D341Med (cell line): ENCODE data around the gene SKP1.
A peak's percentile ranks its signal among the peaks of the same experiment; 100 is the strongest.
"Not testable (repeated sequence)": the region's sequence is repeated elsewhere in the genome, so short reads cannot be mapped to it uniquely, and the experiment has no call there.

Source experiments
- DNase-seq: peaks from one replicate; pipeline ENCODE4 v3.0.0; 2012; ENCODE audit warnings: low spot score

SKP1 gene

GRCh38 chr5:134176511-134177368, at the start of gene SKP1:
Gene SKP1, minus strand, starts transcription at chr5:134176950. Its CDS starts 2,928 bp downstream, at chr5:134174022.
- peak; percentile 96 for DNase-seq

GRCh38 chr5:134225780-134226440, 49.2 kb upstream of the SKP1 start, which contains the start of gene PPP2CA:
Gene PPP2CA, minus strand, starts transcription at chr5:134226073. Its CDS starts 212 bp downstream, at chr5:134225861.
- DNase-seq = peak; percentile 97

- DNase-seq = peak; percentile 83
Measured at GRCh38 chr5:134224888-134225779, 48.4 kb upstream of the SKP1 start.

DNA sequence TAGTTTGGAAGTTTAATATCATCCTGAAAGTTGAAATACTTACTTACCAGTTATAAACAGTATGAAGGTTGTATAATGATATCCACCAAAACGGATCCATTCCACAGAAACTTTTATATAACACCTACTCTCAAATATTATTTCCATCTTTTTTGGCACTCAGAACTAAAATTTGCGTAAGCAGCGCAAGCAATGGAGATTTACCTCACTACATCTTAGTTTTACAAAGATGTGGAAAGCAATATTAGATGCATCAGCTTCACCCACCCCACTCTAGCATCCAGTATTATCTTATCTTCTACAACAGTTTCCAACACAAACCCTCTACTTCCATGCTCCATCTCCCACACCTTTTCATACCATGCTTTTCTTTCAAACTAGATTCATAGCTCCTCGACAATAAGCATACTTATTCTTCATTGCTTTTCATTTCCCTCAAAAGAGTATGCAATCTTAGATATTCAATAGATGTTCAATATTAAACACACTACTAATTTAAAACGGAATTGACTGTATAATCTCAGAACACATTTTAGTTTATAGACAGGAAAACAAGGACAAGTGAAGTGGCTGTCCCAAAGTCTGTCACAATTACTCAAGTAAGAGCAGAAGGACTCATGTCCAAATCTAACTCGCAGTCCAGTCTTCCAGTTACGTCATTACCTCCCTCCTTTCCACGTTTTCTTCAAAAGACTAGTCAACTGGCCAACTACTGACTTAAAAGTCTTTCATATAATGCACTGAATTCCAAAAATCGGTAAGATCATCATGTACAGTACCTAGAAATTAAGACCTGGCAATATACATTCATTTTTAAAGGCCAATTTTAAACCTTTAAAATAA, 46.9 kb upstream of the SKP1 start:
- DNase-seq = no peak

- not testable (repeated sequence) for DNase-seq
Measured at GRCh38 chr5:134221690-134222089, 44.9 kb upstream of the SKP1 start.

DNA sequence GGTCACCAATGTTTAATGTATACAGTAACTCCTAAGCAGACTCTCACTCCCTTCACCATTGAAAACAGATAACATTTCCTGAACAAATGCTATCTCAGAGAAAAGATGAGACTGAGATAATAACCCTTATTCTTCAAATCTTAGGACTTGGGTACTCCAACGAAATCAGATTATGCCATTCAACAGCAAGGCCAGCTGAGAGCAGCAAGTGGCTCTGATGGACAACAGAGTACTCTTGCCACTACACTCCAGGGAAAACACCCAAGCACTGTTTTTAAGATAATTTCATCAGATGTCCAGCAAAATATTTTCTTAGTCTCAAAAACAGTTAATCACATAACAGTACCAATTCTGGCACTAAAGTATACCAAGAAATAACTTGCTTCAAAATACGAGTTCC, 39.0 kb upstream of the SKP1 start:
- DNase-seq = no peak

DNA sequence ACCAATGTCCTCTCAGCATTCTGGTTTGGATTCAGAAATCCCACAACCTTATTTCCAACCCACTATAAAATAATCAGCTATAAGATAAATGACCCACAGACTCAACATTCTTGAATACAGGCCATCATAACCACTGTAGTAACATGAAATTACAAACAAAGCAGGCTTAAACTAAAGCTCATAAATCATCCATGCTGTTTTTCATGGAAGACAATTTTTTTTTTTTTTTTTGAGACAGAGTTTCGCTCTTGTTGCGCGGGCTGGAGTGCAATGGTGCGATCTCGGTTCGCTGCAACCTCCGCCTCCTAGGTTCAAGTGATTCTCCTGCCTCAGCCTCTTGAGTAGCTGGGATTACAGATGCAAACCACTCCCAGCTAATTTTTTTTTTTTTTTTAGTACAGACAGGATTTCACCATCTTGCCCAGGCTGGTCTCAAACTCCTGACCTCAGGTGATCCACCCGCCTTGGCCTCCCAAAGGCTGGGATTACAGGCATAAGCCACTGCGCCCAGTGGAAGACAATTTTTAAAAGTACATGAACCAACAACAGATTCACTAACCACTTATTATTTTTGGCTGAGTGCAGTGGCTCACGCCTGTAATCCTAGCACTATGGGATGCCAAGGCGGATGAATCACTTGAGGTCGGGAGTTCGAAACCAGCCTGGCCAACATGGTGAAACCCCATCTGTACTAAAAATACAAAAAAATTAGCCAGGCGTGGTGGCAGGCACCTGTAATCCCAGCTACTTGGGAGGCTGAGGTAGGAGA, 34.7 kb upstream of the SKP1 start:
- DNase-seq = not testable (repeated sequence)

DNA sequence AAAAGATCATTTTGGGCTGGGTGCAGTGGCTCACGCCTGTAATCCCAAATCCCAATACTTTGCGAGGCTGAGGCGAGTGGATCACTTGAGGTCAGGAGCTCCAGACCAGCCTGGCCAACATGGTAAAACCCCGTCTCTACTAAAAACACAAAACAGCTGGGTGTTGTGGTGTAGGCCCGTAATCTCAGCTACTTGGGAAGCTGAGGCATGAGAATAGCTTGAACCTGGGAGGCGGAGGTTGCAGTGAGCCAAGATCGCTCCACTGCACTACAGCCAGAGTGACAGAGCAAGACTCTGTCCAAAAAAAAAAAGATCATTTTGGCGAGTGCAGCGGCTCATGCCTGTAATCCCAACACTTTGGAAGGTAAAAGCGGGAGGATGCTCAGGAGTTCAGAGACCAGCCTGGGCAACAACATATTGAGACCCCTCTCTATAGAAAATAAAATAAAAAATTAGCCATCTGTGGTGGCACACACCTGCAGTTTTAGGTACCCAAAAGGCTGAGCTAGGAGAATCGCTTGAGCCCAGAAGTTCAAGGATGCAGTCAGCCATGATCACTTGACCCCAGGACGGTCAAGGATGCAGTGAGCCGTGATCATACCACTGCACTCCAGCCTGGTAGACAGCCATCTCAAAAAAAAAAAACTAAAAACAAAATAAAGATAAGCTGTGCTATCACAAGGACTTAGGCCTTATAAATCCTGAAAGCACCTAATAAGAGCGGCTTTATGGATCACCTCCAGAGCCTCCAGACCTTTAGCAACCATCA, 32.9 kb upstream of the SKP1 start:
- no peak for DNase-seq

- DNase-seq = no peak
Measured at GRCh38 chr5:134207696-134208095, 30.9 kb upstream of the SKP1 start.

DNA sequence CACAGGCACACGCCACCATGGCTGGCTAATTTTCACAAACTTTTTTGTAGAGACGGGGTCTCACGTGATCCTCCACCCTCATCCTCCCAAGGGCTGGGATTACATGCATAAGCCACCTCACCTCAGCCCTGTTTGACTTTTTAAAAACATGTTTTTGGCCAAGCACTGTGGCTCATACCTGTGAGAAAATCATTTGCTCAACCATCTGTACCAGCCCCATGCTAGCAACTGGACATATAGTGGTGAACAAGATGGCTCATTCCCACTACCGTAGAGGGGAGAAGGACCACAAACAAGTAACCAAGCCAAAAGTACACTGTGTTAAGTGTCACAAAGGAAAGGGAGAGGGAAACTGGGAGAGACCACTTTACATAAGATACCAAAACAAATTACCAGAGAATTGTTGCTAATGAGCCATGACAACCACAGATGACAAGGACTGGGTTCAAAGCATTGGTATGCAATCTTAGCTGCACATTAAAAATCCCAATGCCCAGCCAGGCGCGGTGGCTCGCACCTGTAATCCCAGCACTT, 29.9 kb upstream of the SKP1 start:
- DNase-seq = no peak

DNA sequence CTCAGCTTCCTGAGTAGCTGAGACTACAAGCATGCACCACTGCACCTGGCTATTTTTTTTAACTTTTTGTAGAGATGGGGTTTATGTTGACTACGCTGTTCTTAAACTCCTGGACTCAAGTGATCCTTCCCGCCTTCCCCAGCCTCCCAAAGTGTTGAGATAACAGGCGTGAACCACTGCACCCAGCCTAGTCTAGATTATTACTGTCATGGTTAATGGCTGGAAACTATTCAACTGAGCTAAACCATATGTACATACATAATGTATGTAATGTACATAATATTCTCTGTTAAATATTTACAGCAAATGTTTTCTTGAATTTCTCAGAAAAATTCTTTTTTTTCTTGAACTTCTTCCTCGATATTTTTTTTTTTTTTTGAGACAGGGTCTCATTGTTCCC, 27.8 kb upstream of the SKP1 start:
- DNase-seq = no peak

GRCh38 chr5:134203630-134204029, 26.9 kb upstream of the SKP1 start:
- DNase-seq = no peak

GRCh38 chr5:134195666-134196065, 18.9 kb upstream of the SKP1 start:
- DNase-seq = no peak

DNA sequence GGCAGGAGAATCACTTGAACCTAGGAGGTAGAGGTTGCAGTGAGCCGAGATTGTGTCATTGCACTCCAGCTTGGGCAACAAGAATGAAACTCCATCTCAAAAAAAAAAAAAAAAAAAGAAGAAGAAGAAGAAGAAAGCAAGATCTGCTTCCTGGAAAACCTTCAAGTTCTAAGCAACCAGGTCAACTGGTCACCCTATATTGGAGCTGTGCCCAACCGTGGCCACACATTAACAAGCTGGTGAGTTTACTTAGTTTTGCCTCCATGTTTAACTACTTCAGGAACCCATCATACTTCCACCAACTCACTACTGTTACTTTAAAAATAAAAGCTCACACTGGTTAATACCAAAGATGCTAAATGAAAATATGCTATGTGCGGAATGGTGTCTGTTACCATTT, 12.3 kb upstream of the SKP1 start:
- DNase-seq = no peak

DNA sequence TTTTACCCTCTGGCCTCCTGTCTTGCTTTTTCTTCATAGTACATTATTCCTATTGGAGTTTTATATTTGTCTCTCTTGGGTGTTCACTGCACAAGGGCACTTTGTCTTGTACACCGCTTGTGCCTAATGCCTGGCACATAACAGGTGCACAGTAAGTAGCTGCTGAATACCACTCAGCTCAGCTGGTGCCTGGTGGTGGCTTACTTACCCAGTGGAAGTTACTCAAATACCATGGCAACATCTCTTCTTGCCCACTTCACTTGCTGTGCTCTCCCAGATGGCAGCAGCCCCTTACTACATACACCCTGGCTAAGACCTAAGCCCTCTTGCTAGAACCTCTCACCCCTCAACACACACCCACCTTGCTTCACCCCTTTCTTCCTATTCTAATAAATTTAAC, 11.3 kb upstream of the SKP1 start:
- DNase-seq = no peak

DNA sequence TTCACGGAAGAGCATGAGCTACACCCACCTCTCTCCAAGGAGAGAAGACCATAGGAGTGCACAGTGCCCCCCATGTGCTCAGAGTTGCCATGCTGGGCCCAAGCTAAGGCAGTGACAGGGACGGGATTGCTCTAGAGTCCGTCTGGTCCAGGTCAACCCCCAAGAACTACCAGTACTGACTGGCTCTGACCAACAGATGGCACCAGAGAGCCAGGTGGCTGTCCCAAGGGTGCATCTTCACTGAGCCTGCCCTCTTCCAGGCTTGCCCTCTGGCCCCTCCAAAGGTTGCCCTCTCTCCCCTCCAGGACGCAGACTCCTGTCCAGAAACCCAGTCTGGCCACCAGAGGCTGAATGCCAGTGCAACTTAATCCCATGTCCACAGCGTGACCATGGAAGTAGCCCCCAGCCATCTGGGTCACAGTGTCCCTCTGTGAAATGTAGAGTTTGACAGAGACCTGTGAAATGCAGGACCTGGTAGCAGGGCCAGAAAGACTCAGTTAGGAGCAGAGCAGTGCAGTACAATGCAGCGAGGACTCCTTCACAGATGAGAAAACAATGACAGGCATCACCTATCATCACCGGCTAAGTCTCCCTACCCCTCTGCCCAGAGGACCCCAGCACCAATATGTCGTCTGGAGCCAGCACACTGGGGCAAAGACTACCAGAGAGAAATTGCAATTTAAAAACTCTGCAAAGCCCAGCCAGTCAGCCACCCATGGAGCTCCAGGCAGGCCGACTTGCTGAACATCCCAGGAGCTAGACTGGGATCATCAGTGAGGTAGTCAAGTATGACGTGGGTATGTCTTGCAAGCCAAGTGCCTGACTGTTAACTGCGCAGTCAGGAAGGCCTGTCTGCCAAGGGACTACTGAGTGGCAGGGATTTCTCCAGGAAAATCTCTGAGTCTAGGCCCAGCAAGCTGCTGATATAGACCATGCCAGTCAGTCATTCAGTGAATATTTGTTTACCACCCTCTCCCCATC, 7.7 kb upstream of the SKP1 start:
- peak; percentile 84 for DNase-seq

- DNase-seq = no peak
Measured at GRCh38 chr5:134183481-134183880, 6.7 kb upstream of the SKP1 start.

GRCh38 chr5:134178096-134178419, 1.3 kb upstream of the SKP1 start:
- DNase-seq = no peak
